ENCODE results near the gene DNAH6.

The DNAH6 gene

DNA sequence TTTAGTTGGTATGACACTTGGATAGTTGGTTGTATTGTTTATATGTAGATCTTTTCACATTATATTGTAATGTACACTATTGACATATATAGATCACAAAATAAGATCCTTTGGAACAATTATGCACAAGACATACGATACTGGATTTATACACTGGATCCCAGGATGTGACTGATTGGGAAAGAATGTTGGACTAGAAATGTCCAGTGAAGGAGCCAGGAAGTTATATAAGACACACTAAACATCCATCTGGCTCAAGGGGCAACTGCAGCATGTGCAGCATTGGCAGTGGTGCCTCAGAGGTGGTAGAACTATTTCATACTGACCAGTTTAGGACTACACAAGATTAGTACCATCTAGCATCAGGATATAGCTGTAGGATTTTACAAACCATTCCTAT is 259.7 kb downstream of the DNAH6 start:
- intact Hi-C loops (cut with DNase I), result no loop called here
- no peak for DNase-seq

- intact Hi-C loops (cut with DNase I), result no loop called here
These were observed 262.8 kb downstream of the DNAH6 start for GRCh38 chr2:84778911-84779690.

GRCh38 chr2:84779781-84780180 is 263.5 kb downstream of the DNAH6 start:
- intact Hi-C loops (cut with DNase I), result no loop called here
- no peak for DNase-seq

More at GRCh38 chr2:84778911-84779690, 262.8 kb downstream of the DNAH6 start:
- DNase-seq, result no peak

DNA sequence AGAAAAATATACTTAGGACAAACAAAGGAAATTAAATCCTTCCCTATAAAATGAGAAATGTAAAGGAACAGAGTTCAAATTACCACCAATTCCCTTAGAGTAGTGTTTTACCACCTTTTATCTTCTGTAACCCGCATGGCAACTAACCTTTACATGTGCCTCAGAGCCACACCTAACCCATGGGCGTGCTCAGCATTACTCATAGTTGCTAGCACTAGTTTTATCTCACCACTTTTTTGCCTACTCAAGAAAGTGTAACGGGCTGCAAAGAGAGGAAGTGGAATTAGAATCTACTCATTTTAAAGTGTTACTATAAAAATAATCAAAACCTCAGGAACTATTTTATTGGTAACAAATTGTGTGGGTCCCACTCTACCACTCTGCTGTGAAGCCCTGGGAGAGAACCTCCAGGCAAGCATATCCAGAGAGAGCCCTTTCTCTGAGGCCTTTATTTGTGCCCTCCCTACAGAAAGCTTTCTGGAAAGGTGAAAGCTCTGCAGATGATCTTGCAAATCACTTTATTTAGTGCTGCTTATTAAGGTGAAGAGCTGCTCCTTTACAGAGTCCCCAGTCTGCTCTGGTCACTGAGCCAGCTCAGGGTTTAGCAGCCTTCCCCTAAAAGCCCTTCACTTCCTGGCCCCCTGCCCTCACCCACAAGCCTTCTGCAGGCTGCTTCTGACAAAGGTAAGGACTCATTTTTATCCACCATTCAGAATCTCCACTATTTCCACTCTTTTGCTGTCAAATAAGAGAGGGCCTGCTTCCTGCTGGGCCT is 265.8 kb downstream of the DNAH6 start:
- DNase-seq, result peak in 22 of 42 donors; percentile 1 to 63 (median 28)
- intact Hi-C loops (cut with DNase I), result no loop called here

GRCh38 chr2:84782717-84783442 is 266.6 kb downstream of the DNAH6 start:
- DNase-seq, result no peak
- intact Hi-C loops (cut with DNase I), result no loop called here

DNA sequence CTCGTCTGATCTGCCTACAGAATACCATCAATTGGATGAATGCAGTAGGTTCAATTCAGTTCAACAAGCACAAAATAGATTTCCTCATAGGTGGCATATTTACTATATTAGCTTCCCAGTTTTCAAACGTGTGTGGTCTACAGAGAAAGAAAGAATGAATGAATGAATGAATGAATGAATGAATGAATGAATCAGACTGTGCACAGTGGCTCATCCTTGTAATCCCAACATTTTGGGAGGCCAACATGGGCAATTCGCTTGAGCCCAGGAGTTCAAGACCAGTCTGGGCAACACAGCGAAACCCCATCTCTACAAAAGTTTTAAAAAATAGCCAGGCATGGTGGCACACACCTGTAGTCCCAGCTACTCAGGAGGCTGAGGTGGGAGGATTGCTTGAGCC is 269.7 kb downstream of the DNAH6 start:
- intact Hi-C loops (cut with DNase I), result no loop called here
- no peak for DNase-seq

DNA sequence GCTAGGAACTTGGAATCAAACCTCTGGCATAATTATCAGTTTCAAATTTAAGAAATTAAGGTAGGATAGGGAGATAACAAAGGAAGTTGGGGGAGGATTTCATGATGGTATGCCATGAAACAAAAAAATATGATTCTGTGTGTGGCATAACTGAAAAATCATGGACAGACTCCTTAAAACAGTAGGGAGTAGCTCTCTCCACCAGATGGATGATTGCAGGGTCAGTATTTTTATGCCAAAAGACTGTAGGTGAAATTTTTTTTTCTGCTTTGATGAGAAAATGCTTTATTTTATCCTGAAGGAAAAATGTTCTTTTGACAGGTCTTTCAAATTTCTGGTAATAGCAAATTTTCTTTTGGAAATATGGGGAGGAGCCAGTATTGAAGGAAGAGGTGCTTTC is 270.3 kb downstream of the DNAH6 start:
- no peak for DNase-seq
- intact Hi-C loops (cut with DNase I), result no loop called here

GRCh38 chr2:84788027-84788426 is 271.7 kb downstream of the DNAH6 start:
- DNase-seq, result no peak
- intact Hi-C loops (cut with DNase I), result no loop called here

GRCh38 chr2:84788498-84788897 is 272.2 kb downstream of the DNAH6 start:
- no peak for DNase-seq
- intact Hi-C loops (cut with DNase I), result no loop called here

GRCh38 chr2:84792856-84793522 is 276.7 kb downstream of the DNAH6 start:
- intact Hi-C loops (cut with DNase I), result no loop called here
- DNase-seq, result no peak

- intact Hi-C loops (cut with DNase I), result no loop called here
- DNase-seq, result no peak
These were observed 277.3 kb downstream of the DNAH6 start for GRCh38 chr2:84793641-84794040.

GRCh38 chr2:84796798-84797197 is 280.5 kb downstream of the DNAH6 start:
- intact Hi-C loops (cut with DNase I), result no loop called here
- no peak for DNase-seq

- peak in 1 of 42 donors; percentile 12 for DNase-seq
These were observed 281.0 kb downstream of the DNAH6 start for GRCh38 chr2:84797271-84797670.

DNA sequence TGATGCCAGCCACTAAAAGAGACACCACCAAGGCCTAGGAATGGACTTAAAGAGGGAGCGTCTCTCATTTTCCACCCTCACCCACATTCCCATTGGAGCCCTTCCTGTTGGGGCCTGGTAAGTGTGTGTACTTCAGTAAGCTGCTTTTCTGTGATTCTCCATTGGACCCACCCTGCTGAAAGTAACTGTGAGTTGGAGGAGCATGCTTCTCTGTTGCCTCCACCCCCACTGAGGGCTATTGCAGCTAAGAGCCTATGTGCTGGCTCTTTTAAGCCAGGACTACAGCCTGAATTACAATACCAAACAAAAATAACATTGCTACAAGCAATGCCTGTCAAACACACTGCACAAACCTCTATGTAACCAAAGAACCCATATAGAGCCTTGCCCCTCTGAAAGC is 283.5 kb downstream of the DNAH6 start:
- DNase-seq, result no peak
- intact Hi-C loops (cut with DNase I), result no loop called here

More at GRCh38 chr2:84797271-84797670, 281.0 kb downstream of the DNAH6 start:
- intact Hi-C loops (cut with DNase I), result no loop called here

DNA sequence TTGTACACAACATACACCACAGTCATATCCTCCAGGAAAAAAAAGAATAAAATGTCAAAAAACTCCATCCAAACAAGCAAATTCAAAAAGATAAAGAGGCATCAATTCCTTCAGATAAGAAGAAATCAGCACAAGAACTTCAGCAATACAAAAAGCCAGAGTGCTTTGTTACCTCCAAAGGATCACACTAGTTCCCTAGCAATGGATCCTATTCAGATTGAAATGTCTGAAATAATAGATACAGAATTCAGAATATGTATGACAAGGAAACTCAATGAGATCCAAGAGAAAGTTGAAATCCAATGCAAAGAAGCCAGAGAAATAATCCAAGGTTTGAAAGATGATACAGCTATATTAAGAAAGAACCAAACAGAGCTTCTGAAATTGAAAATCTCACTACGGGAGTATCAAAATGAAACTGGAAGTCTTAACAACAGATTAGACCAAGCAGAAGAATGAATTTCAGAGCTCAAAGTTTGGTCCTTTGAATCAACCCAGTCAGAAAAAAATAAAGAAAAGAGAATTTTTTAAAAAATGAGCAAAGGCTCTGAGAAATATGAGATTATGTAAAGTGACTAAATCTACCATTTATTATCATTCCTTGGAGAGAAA is 284.0 kb downstream of the DNAH6 start:
- intact Hi-C loops (cut with DNase I), result no loop called here
- no peak for DNase-seq

- intact Hi-C loops (cut with DNase I), result no loop called here
- DNase-seq, result no peak
These were observed 285.5 kb downstream of the DNAH6 start for GRCh38 chr2:84801811-84802210.

DNA sequence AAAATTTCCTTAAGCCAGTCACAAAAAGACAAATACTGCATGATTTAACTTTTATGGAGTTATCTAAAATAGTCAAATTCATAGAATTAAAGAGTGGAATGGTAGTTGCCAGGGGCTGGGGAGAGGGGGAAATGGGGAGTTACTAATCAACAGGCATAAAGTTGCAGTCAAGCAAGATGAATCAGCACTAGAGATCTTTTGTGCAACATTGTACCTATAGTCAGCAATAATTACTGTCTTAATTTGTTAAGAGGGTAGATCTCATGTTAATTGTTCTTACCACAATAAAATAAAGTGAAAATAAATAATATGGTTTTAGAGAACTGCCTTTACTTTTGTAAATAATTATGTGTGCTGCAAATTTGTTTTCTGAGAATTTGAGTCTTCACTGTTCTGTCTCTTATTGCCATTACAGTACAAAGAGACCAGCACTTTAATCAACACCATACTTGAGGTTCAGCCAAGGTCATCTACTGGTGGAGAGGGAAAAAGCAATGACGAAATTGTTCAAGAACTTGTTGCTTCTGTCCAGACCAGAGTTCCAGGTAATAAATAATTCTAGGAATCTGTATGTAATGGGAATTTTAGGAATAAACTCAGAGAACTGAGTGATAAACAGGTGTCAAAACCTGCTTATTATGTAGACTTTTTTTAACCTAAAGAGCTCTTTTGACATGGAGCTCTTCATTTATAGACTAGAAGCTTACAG is 289.1 kb downstream of the DNAH6 start:
- intact Hi-C loops (cut with DNase I), result no loop called here
- DNase-seq, result no peak

GRCh38 chr2:84807063-84807485 is 290.8 kb downstream of the DNAH6 start:
- intact Hi-C loops (cut with DNase I), result no loop called here
- no peak for DNase-seq

Data from head of caudate nucleus (tissue), 42 donors.